Measurements from ENCODE around the gene GRM1. TPM values are rescaled to one million over a fixed set of nuclear protein-coding genes. Genes with fewer than 3 reads are reported as not detected.
A peak's percentile ranks its signal among the peaks of the same experiment; 100 is the strongest.

GRM1 gene
- total RNA-seq, 6 experiments from 2014 or later: not detected

DNA sequence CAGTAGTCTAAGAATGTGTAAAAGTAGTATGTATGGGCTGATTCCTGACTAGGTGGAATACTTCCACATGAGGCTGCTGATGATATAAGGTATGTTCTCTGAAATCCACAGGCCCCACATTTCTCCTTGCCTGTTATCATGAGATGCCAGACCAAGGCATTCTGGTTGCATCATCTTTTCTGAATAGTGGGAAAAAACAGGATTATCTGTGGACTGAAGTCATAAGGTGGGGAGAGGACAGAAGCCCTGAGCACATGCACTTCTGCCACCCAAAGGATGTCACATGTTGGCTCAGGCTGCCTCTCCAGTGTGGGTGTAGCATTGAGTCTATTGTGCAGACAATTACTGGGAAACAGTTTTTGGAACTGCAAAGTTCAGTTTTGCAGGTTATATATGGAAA, 330.3 kb downstream of the GRM1 start:
- Mint-ChIP-seq H3K4me3 (no peak overlapping the region; the same call in 1 of the 2 replicates), H3K36me3 (ENCODE audit: low read depth) (no peaks in the 10 kb centered on the region), H3K9me3 (no peaks in the 10 kb centered on the region), H3K27me3 (ENCODE audit: insufficient read depth) (peaks cover 9% of the 10 kb centered on the region), H3K27ac (peak overlapping the region; percentile 91), H3K4me1 (ENCODE audit: low read depth) (peaks cover 30% of the 10 kb centered on the region)
- TF ChIP-seq, protein P1, sequence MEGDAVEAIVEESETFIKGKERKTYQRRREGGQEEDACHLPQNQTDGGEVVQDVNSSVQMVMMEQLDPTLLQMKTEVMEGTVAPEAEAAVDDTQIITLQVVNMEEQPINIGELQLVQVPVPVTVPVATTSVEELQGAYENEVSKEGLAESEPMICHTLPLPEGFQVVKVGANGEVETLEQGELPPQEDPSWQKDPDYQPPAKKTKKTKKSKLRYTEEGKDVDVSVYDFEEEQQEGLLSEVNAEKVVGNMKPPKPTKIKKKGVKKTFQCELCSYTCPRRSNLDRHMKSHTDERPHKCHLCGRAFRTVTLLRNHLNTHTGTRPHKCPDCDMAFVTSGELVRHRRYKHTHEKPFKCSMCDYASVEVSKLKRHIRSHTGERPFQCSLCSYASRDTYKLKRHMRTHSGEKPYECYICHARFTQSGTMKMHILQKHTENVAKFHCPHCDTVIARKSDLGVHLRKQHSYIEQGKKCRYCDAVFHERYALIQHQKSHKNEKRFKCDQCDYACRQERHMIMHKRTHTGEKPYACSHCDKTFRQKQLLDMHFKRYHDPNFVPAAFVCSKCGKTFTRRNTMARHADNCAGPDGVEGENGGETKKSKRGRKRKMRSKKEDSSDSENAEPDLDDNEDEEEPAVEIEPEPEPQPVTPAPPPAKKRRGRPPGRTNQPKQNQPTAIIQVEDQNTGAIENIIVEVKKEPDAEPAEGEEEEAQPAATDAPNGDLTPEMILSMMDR (IDR thresholded peaks at IDR 0.05): no peak
- DNase-seq: no peak

DNA sequence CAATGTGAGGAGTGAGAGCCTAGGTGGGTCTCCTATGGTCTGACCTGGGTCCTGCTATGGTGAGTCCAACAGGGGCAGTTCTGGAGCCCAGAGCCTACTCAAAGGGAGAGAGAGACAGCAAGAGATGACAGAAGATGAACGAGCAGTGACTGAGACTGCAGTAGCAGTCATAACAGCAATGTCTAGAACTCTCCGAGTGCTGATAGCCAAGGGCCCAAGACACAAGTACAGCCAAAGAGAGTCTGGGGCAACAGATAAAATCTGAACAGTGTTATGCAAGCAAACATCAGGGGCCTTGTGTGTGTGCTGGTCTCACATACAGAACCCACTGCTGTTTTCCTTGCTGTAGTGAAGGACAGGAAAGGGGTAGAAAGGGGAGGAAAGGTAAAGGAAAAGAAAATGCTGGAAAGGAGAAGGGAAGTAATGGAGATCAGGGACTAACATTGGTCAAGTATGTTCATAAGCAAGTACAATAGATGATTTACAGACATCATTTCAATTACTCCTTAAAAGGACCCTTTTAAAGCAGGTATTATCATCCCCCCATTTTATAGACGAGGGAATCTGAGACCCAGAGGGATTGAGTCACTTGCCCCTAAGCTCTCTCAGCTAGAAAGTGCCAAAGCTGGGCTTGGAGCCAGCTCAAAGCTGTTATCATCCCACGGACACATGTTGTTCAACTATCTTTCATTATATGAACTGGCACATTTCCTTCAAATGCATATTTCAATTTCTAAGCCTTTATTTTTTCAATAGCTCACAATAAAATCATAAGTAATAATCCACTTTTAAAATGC, 332.5 kb downstream of the GRM1 start:
- Mint-ChIP-seq H3K27ac (no peak overlapping the region), H3K9me3 (no peaks in the 10 kb centered on the region), H3K36me3 (ENCODE audit: low read depth) (no peaks in the 10 kb centered on the region), H3K27me3 (ENCODE audit: insufficient read depth) (peaks cover 10% of the 10 kb centered on the region), H3K4me1 (ENCODE audit: low read depth) (peaks cover 30% of the 10 kb centered on the region), H3K4me3 (no peak overlapping the region)
- TF ChIP-seq, protein P1 (IDR thresholded peaks at IDR 0.05): no peak
- no peak for DNase-seq

DNA sequence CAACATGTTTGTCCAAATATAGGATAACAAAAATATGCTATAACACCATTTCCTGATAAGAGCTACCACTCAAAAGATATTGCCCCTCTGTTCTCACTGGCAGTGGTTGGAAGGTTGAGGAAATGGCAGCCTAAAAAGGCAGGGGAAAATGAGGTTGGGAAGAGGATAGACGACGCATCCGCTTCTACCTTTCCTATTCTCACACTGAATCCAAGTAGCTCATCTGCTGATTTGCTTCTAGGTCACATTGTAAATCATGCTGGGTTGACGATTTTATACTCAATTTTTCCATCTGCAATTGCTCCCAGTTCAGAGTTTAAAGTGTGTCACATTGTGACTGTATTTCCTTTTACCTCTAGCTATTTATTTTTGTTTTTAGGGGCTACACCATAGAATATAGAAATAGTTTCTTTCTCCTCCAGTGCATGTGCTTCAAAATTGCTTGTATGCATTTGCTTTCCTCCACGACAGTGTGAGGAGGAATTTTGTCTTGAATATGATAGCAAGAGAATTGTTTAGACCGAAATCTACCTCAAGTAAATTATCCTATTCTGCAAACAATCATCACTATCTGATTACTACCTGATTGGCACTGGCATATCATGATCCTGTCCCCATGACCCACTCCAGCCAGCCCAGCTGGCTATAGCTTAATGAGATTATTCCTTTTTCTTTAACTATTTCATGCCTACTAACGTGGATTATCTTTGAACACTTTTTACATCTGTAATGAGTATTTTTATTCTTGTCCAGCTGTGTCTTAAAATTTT, 335.2 kb downstream of the GRM1 start:
- Mint-ChIP-seq H3K4me1 (ENCODE audit: low read depth) (peaks cover 8% of the 10 kb centered on the region), H3K27ac (no peak overlapping the region), H3K4me3 (no peak overlapping the region), H3K36me3 (ENCODE audit: low read depth) (no peaks in the 10 kb centered on the region), H3K27me3 (ENCODE audit: insufficient read depth) (peaks cover 10% of the 10 kb centered on the region), H3K9me3 (no peaks in the 10 kb centered on the region)
- no peak for DNase-seq
- TF ChIP-seq, protein P1 (IDR thresholded peaks at IDR 0.05): no peak

DNA sequence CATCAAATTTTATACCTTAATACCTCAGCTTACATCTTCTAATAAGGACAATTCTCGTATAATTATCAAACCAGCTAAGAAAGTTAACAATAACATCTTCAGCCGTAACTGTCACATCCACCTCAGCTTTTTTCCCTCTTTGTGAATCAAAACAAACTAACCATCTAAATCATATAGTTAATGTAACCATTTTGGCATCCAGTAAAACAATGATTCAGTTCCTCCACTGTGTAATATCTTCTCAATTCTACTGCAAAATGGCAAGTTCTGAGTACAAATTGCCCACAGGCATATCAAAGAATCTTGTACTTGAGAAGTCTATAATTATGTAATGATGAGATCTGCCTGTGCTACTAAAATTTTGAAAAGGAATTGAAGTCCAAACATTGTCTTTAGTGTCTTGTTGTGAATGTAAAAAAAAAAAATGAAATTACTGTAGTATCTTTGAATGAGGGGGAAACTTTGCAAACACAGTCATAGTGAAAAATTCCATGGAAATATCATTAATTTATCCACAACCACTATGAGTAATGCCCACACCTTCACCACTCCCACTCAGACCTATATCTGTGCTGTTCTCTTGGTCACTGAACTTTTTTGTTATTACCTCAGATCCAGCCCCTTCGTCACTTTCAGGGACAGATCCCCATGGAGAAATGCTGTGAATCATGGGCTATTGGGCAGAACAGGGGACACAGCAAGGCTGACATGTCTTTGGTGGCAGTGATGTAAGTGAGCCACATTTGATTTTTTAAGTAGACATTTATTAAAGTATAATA, 336.1 kb downstream of the GRM1 start:
- H3K27me3 Mint-ChIP-seq (ENCODE audit: insufficient read depth): peaks cover 10% of the 10 kb centered on the region

DNA sequence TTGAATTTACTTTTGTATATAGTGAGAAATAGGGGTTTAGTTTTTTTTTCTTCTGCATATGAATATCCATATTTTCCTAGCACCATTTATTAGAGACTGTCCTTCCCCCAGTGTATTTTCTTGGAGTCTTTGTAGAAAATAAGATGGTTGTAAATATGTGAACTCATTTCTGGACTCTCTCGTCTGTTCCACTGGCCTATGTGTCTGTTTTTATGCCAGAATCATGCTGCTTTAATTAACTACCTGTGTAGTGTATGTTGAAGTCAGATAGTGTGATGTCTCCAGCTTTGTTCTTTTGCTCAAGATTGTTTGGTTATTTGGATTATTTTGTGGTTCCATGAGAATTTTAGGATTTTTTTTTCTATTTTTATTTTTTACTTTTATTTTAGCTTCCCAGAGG, 338.2 kb downstream of the GRM1 start:
- H3K9me3 Mint-ChIP-seq: peaks cover 4% of the 10 kb centered on the region
- no peaks in the 10 kb centered on the region for H3K4me1 Mint-ChIP-seq (ENCODE audit: low read depth)
- peaks cover 7% of the 10 kb centered on the region for H3K27me3 Mint-ChIP-seq (ENCODE audit: insufficient read depth)
- DNase-seq: no peak
- H3K27ac Mint-ChIP-seq: no peak overlapping the region
- TF ChIP-seq, protein P1 (IDR thresholded peaks at IDR 0.05): no peak
- H3K4me3 Mint-ChIP-seq: no peak overlapping the region
- no peaks in the 10 kb centered on the region for H3K36me3 Mint-ChIP-seq (ENCODE audit: low read depth)

More for the DNA sequence above, 336.1 kb downstream of the GRM1 start:
- Mint-ChIP-seq H3K9me3 (no peaks in the 10 kb centered on the region), H3K27ac (no peak overlapping the region), H3K4me3 (no peak overlapping the region), H3K36me3 (ENCODE audit: low read depth) (no peaks in the 10 kb centered on the region), H3K4me1 (ENCODE audit: low read depth) (0 out of 2 replicates have a peak, but pooled peaks cover 5% of the 10 kb centered on the region)
- no peak for DNase-seq
- TF ChIP-seq, protein P1 (IDR thresholded peaks at IDR 0.05): no peak

All from HFFc6 (cell line).